Measurements from ENCODE around the gene MLIP.
"Not testable (repeated sequence)": the region's sequence is repeated elsewhere in the genome, so short reads cannot be mapped to it uniquely, and the experiment has no call there.

MLIP gene

GRCh38 chr6:54156650-54157250 lies 45.5 kb downstream of the MLIP start:
- no peak for DNase-seq (ENCODE audit: low spot score)

GRCh38 chr6:54157405-54157804 lies 46.2 kb downstream of the MLIP start:
- DNase-seq (ENCODE audit: low spot score): no peak

- no peak for DNase-seq (ENCODE audit: low spot score)
These were observed 61.8 kb downstream of the MLIP start for GRCh38 chr6:54173089-54173488.

GRCh38 chr6:54179152-54179551 lies 67.9 kb downstream of the MLIP start:
- no peak for DNase-seq (ENCODE audit: low spot score)

- DNase-seq (ENCODE audit: low spot score): no peak
These were observed 72.4 kb downstream of the MLIP start for GRCh38 chr6:54183616-54184015.

- no peak for DNase-seq (ENCODE audit: low spot score)
These were observed 74.6 kb downstream of the MLIP start for GRCh38 chr6:54185885-54186284.

- no peak for DNase-seq (ENCODE audit: low spot score)
These were observed 77.6 kb downstream of the MLIP start for GRCh38 chr6:54188846-54189245.

GRCh38 chr6:54191461-54191860 lies 80.2 kb downstream of the MLIP start:
- no peak for DNase-seq (ENCODE audit: low spot score)

GRCh38 chr6:54192993-54193392 lies 81.8 kb downstream of the MLIP start:
- DNase-seq (ENCODE audit: low spot score): no peak

GRCh38 chr6:54193560-54193959 lies 82.3 kb downstream of the MLIP start:
- no peak for DNase-seq (ENCODE audit: low spot score)

- DNase-seq (ENCODE audit: low spot score): no peak
These were observed 82.8 kb downstream of the MLIP start for GRCh38 chr6:54194067-54194466.

GRCh38 chr6:54195637-54196036 lies 84.4 kb downstream of the MLIP start:
- DNase-seq (ENCODE audit: low spot score): no peak

GRCh38 chr6:54196905-54197304 lies 85.7 kb downstream of the MLIP start:
- DNase-seq (ENCODE audit: low spot score): no peak

GRCh38 chr6:54198134-54198533 lies 86.9 kb downstream of the MLIP start:
- no peak for DNase-seq (ENCODE audit: low spot score)

GRCh38 chr6:54203474-54204035 lies 92.3 kb downstream of the MLIP start:
- DNase-seq (ENCODE audit: low spot score): not testable (repeated sequence)

GRCh38 chr6:54204921-54205591 lies 93.8 kb downstream of the MLIP start:
- DNase-seq (ENCODE audit: low spot score): no peak

- DNase-seq (ENCODE audit: low spot score): no peak
These were observed 95.3 kb downstream of the MLIP start for GRCh38 chr6:54206510-54206909.

GRCh38 chr6:54209983-54210382 lies 98.7 kb downstream of the MLIP start:
- DNase-seq (ENCODE audit: low spot score): not testable (repeated sequence)

- no peak for DNase-seq (ENCODE audit: low spot score)
These were observed 103.0 kb downstream of the MLIP start for GRCh38 chr6:54214286-54214685.

- DNase-seq (ENCODE audit: low spot score): no peak
These were observed 105.1 kb downstream of the MLIP start for GRCh38 chr6:54216336-54216735.

GRCh38 chr6:54217018-54217417 lies 105.8 kb downstream of the MLIP start:
- no peak for DNase-seq (ENCODE audit: low spot score)

GRCh38 chr6:54222217-54222616 lies 111.0 kb downstream of the MLIP start:
- DNase-seq (ENCODE audit: low spot score): no peak

- DNase-seq (ENCODE audit: low spot score): no peak
These were observed 121.5 kb downstream of the MLIP start for GRCh38 chr6:54232703-54233102.

- no peak for DNase-seq (ENCODE audit: low spot score)
These were observed 123.3 kb downstream of the MLIP start for GRCh38 chr6:54234539-54234938.
